Activated T-cell treated with anti-CD3 and anti-CD28 coated beads for 4 hours (primary cell): Measurements from ENCODE around the gene APBB3.

ENCODE experiments used
- DNase-seq: peaks from one replicate; pipeline ENCODE4 v3.0.0-alpha.2; 2020

APBB3 gene

DNA sequence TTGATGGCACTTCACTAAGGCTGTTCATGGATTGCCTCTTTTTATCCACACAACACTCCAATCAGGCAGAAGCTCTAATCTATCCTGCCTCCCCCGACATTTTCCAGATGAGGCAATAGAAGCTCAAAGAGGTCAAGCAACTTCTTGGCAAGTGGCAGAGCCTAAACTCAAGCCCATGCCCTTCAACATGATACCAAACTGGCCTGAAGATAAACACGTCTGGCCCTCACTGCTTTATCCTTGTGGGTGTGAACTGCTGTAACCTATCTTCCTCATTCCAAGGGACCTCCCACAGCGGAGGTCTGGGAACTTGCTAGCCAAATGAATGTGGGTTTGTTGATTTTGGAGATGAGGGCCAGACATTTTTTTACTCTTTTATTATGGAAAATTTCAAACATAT, 9.8 kb upstream of the APBB3 start:
- no peak for DNase-seq

DNA sequence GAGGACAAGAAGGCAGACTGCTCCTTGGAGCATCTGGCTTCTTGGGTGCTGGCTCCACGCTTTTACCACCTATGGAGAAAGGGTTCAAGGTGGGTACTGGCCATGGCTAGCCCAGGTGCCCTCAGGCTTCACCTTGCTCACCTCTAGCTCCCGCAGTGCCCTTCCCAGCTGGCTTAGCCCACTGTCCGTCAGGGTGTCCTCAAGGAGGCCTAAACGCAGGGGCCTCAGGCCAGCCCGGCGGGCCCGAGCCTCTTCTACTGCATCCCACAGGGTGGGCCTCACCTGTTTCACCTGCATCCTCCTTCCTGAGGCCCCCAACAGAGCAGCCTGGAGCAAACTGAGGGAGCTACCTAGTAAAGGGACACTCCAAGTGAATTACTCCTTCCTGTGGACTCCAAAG, 9.3 kb upstream of the APBB3 start:
- DNase-seq: no peak

GRCh38 chr5:140571105-140571504, 6.7 kb upstream of the APBB3 start:
- no peak for DNase-seq

DNA sequence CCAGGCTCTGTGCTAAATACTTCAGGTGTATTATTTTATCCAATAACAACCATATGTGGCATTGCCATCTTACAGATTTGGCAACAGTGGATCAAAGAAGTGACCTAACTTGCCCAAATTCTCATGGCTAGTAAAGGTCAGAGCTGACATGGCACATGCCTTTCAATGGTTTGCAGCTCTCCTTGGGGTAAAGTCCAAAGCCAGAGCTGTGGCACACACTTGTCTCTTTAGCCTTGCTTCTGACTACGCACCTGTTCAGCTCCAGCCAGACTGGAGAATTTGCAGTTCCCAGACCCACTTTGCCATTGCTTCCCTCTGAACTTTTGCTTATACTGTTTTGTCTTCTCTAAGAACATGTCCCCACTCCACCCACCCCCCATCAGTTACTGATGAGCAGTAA, 6.1 kb upstream of the APBB3 start:
- DNase-seq: no peak

DNA sequence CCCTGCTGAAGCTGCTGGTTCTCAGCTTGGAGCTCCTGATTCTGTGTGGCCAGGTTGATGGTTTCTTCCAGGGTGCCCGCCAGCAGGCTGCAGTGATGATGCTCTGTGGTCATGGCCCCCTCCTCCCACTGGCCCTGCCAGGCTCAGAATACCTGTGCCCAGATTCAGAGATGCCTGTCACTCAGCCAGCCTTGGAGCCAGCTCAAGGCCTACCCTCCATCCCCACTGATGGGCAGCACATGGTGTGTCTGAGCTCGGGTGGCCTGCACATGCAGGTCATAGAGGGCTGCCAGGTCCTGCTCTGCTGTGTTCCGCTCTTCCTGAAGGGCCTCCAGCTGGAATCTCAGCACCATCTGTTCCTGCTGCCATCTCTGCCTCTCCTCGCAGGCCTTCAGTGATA, 5.7 kb upstream of the APBB3 start:
- no peak for DNase-seq

DNA sequence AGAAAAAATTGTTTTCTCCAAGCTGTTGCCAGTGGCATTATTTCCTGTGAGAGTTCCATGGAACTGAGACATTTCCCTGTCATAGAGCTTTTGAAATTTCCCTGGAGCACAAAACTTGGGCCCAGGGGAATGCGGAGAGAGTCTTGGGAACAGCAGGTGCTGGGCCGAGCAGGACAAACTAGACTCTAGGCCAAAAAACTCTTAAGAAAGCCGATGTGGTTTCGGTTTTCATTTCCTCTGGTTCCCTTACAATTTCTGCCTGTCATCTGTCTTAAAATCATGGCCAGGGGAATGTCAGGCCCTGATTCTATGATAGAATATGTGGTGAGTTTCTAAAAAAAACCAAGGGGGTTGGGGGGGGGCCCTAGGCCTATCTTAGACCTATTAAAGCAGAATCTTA, 4.8 kb upstream of the APBB3 start:
- no peak for DNase-seq

DNA sequence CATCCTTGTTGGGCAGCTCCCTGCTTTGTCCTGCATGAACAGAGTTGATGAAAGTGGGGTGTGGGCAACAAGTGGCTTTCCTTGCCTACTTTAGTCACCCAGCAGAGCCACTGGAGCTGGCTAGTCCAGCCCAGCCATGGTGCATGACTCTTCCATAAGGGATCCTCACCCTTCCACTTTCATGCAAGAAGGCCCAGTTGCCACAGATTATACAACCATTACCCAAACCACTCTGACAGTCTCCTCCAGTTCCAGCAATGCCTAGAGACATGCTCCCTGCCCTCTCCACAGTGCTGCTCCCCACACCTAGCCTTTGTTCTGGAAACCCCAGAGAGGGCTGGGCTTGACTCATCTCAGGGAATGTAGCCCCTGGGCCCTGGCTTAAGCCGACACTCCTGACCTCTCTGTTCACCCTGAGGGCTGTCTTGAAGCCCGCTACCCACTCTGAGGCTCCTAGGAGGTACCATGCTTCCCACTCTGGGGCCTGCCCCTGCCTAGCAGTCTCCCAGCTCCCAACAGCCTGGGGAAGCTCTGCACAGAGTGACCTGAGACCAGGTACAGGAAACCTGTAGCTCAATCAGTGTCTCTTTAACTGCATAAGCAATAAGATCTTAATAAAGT, 4.2 kb upstream of the APBB3 start:
- no peak for DNase-seq

GRCh38 chr5:140567871-140568270, 3.5 kb upstream of the APBB3 start:
- no peak for DNase-seq

GRCh38 chr5:140567136-140567818, 2.9 kb upstream of the APBB3 start:
- DNase-seq: no peak

DNA sequence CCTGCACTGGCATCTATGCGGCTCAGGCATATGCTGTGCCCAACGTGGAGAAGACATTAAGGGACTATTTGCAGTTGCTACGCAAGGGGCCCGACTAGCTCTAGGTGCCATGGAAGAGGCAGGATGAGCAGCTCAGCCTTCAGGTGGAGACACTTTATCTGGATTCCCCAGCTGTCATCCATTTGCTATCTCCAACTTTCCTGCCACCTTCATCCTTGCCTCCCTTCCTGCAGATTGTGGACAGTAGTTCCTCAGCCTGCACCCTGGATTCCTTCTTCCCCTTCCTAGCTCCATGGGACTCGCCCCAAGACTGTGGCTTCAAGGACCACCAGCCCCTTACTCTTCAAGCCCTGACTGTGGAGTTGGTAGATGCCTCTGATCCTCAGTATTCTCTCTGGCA, 2.3 kb upstream of the APBB3 start:
- DNase-seq: no peak

DNA sequence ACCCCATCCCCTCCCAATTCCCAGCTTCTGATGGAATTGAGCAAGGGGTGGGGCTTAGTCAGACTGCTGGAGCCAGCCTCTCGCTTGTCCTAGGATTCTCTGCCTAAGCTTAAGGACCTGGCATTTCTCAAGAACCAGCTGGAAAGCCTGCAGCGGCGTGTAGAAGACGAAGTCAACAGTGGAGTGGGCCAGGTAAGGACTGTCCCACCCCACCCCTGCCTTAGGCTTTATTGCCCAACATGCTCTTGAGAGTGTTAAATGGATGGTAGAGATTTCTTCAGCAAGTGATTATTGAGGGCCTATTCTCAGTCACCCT, 1.3 kb upstream of the APBB3 start:
- DNase-seq: no peak

GRCh38 chr5:140565024-140565779, 804 bp upstream of the APBB3 start:
- no peak for DNase-seq

DNA sequence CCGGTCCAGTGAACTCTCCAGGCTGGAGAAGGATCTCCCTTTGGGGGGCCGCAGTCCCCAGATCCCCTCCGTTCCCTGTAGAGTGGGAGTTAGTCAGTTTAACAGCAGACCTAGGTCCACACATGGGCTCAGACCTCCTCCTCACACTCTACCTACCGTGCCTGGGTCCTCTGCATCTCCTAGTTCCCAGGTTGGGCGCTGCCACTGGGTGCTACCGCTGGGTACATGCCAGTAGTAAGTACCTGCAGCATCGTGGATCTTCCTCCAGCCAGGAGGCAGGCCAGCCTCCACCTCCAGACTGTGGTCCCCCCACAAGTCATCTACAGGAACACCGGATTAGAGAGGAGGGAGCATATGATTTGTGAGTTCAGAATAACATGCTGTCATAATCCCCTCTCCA, 802 bp downstream of the APBB3 start:
- no peak for DNase-seq

GRCh38 chr5:140561753-140562523, 2.5 kb downstream of the APBB3 start:
- DNase-seq: no peak

- DNase-seq: no peak
These were observed 4.2 kb downstream of the APBB3 start for GRCh38 chr5:140560227-140560626.

DNA sequence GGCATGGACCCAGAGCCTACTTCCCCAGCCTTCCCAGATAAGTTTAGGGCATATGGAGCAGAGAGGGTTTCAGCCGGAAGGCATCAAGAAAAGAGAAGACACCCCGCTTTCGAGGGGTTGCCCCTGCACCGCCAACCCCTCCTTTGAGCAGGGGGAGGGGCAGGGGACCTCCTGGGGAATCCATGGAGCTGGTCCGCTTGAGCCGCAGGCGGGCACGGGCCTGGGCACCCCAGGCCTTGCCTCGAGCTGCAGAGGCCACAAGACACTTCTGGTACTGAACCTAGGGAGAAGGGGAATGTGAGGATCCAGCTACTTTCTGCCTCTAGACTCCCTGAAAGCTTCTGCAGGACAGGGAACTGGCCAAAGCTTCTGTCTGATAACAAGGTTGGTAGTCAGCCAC, 5.9 kb downstream of the APBB3 start:
- DNase-seq: no peak

GRCh38 chr5:140557965-140558364, 6.4 kb downstream of the APBB3 start:
- no peak for DNase-seq

GRCh38 chr5:140557136-140557805, 7.1 kb downstream of the APBB3 start, which contains the start of gene SRA1:
Gene SRA1 (minus strand): TSS chr5:140557473. CDS start chr5:140557452, 21 bp downstream.
- DNase-seq: peak; percentile 69

GRCh38 chr5:140556438-140556837, 8.0 kb downstream of the APBB3 start:
- no peak for DNase-seq

- no peak for DNase-seq
These were observed 8.6 kb downstream of the APBB3 start for GRCh38 chr5:140555747-140556312.

DNA sequence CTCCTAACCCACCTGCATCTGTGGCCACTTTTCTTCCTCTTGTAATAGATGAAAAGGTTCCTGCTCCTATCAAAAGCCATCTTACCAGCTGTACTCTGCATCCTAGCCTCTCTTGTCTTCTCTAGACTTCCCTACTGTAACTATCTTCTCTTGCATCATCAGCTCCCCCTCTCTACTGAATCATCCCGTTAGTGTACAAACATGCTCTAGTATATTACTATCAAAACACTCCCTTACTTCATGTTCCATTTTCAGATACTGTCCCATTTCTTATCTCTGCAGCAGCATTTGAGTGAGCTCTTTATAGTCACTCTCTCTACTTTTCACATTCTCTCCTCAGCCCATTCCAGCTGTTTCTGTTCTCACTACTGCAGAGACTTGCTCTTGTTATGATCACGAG, 9.9 kb downstream of the APBB3 start:
- no peak for DNase-seq

DNA sequence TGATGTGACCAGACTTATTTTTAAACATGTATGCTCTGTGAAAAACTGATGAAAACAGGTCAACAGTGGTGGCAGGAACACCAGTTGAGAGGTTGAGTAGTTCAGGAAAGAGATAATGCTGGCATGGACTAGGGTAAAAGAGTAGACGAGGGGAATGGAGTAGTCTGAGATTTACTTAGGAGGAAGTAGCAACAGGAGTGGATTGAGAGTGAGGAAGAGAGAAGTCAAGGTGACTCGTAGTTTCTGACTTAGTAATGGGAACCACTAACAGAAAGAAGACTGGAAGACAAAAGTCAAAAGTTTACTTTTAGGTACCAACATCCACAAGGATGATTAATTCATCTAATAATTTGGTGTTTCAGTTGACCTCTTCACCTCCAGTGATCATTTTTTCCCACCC, 10.7 kb downstream of the APBB3 start:
- no peak for DNase-seq

DNA sequence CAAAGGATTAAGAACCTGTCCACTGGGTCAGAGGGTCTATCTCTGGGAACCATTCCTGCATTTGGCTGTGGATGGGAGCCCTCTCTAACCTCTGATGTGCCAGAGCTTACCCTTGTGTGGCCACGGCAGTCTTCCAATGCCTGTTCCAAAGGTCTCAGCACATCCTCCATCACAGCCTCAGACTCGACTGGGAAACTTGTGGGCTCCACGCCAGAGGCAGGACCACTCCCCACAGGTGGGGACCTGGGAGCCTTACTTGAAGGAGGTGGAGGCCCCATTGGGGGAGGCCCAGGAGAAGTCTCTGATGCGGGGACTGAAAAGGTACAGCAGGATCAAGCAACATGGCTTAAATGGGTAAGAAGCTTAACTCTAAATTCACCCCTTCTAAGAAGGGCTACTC, 12.5 kb downstream of the APBB3 start:
- DNase-seq: no peak
